Esophagus squamous epithelium (tissue), 4 donors: Measurements from ENCODE around the gene ASL.

Experiments used
- CTCF ChIP-seq, 6 experiments: fragments of 450-650 bp in 4 of 6; fragments of 200-600 bp in 2 of 6; sonication (generic) in 2 of 6; IDR thresholded peaks; one replicate each; pipeline ENCODE4 v1.5.1; 2016 to 2019; ENCODE audit warnings: antibody characterized with exemption in 6 of 6, mild to moderate bottlenecking in 4 of 6, moderate library complexity in 4 of 6
- POLR2A ChIP-seq, 4 donors: fragments of 450-650 bp; IDR thresholded peaks; one replicate each; pipeline ENCODE4 v1.6.1; 2017; ENCODE audit warnings: antibody characterized with exemption in 4 of 4, mild to moderate bottlenecking in 4 of 4, moderate library complexity in 3 of 4

DNA sequence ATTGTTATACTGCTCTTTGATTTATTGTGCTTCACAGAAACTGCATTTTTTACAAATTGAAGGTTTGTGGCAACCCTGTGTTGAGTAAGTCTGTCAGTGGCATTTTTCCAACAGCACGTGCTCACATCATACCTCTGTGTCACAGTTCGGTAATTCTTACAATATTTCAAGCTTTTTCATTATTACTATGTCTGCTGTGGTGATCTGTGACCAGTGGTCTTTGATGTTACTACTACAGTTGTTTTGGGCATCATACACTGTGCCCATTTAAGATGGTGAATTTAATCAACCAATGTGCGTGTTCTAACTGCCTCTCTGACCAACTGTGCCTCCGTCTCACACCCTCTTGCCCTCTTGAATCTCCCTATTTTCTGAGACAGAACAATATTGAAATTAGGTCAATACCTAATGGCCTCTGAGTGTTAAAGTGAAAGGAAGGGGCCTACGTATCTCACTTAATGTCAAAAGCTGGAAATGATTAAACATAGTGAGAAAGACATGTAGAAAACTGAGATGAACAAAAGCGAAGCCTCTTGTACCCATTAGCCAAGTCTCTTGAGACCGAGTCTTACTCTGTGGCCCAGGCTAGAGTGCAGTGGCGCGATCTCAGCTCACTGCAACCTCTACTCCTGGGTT is 20.2 kb upstream of the ASL start:
- no peak for TF ChIP-seq CTCF (IDR thresholded peaks at IDR 0.05)
- no peak for TF ChIP-seq POLR2A (IDR thresholded peaks at IDR 0.05)
